HepG2 (cell line): Measurements from ENCODE around the gene TMOD3. TPM values are rescaled to one million over a fixed set of nuclear protein-coding genes. Genes with fewer than 3 reads are reported as not detected.
A peak's percentile ranks its signal among the peaks of the same experiment; 100 is the strongest.

ENCODE experiments used
- ARNT2 ChIP-seq: sonication (generic); formaldehyde crosslinking; IDR thresholded peaks from 2 replicates; pipeline ENCODE4 v1.8.0; 2022; ENCODE audit warnings: mild to moderate bottlenecking, low read depth, missing genetic modification reagents, moderate library complexity
- BCL3 ChIP-seq: sonication (generic); formaldehyde crosslinking; IDR thresholded peaks from 2 replicates; pipeline ENCODE4 v1.5.1; 2020; ENCODE audit warnings: mild to moderate bottlenecking, missing genetic modification reagents, moderate library complexity
- GPN1 ChIP-seq: sonication (generic); formaldehyde crosslinking; IDR thresholded peaks from 2 replicates; pipeline ENCODE4 v1.5.1; 2020; ENCODE audit warnings: missing genetic modification reagents, borderline replicate concordance
- LRRFIP1 ChIP-seq: sonication (generic); formaldehyde crosslinking; conservative IDR thresholded peaks from 2 replicates; pipeline ENCODE4 v1.4.0; 2020; ENCODE audit warnings: missing genetic modification reagents
- MATR3 ChIP-seq: sonication (generic); formaldehyde crosslinking; IDR thresholded peaks from 2 replicates; pipeline ENCODE4 v1.4.0; 2020; ENCODE audit warnings: missing genetic modification reagents
- RAD51 ChIP-seq: fragments of 450-650 bp; IDR thresholded peaks from 2 replicates; pipeline ENCODE4 v1.6.1; 2016; ENCODE audit warnings: borderline replicate concordance
- SNAPC4 ChIP-seq: sonication (generic); formaldehyde crosslinking; IDR thresholded peaks from 2 replicates; pipeline ENCODE4 v1.4.0; 2020; ENCODE audit warnings: mild to moderate bottlenecking, missing genetic modification reagents
- U2AF2 ChIP-seq: fragments of 200-400 bp; formaldehyde crosslinking; IDR thresholded peaks from 2 replicates; pipeline ENCODE4 v1.6.1; 2017; ENCODE audit warnings: low read depth, mild to moderate bottlenecking, low read length
- ZBTB34 ChIP-seq: sonication (generic); formaldehyde crosslinking; IDR thresholded peaks from 2 replicates; pipeline ENCODE4 v1.8.0; 2022; ENCODE audit warnings: mild to moderate bottlenecking, missing genetic modification reagents
- ZFYVE20 ChIP-seq: sonication (generic); formaldehyde crosslinking; IDR thresholded peaks from 2 replicates; pipeline ENCODE4 v1.8.0; 2023; ENCODE audit warnings: low read depth, mild to moderate bottlenecking, moderate library complexity, missing genetic modification reagents, borderline replicate concordance
- ZIK1 ChIP-seq: sonication (generic); formaldehyde crosslinking; IDR thresholded peaks from 2 replicates; pipeline ENCODE4 v1.5.0; 2020; ENCODE audit warnings: mild to moderate bottlenecking, low read depth, missing genetic modification reagents, borderline replicate concordance
- ZNF800 ChIP-seq: sonication (generic); formaldehyde crosslinking; IDR thresholded peaks from 2 replicates; pipeline ENCODE4 v1.4.0; 2020; ENCODE audit warnings: missing genetic modification reagents
- polyA plus RNA-seq, 8 experiments: library from polyadenylated mRNA; depleted of rRNA in 3 of 8; stranded (reverse) in 7 of 8; unstranded in 1 of 8; fragments of >200 nt; fragmentation: Illumina TruSeq in 4 of 8; extraction: Trizol in 4 of 8; gene quantifications; 2 replicates each; pipeline versions ENCODE4 v1.2.1 to v1.2.3, GENCODE V29; 2011 to 2016; ENCODE audit warnings: low read depth in 4 of 8, missing spikeins in 1 of 8, mixed read lengths in 1 of 8; ENCODE audit not compliant: insufficient read depth in 1 of 8
- total RNA-seq, 5 experiments: library from RNA; depleted of rRNA; stranded (reverse); fragments of >200 nt; fragmentation: Illumina TruSeq; extraction: Trizol; gene quantifications; 2 replicates each; pipeline ENCODE4 v1.2.3, GENCODE V29; 2016; ENCODE audit warnings: low read depth in 1 of 5

Gene TMOD3
- total and polyA plus RNA-seq, 2 of the 13 experiments (the other 11 are each of a cell fraction or from before 2014, with no cell fraction given): 5.1 to 23.2 TPM

GRCh38 chr15:51829376-51830275 lies at the start of gene TMOD3 (continued):
- no peak for TF ChIP-seq ZBTB34 (CRISPR knock-in tag)
- TF ChIP-seq ZIK1 (CRISPR knock-in tag): no peak
- no peak; the same call in 1 of the 2 replicates for TF ChIP-seq GPN1 (CRISPR knock-in tag)
- no peak for TF ChIP-seq U2AF2
- TF ChIP-seq BCL3: peak; percentile 72; the same call in 1 of the 2 replicates
- TF ChIP-seq ARNT2 (CRISPR knock-in tag): no peak
- no peak for TF ChIP-seq ZFYVE20 (CRISPR knock-in tag)
- no peak; the same call in 1 of the 2 replicates for TF ChIP-seq LRRFIP1 (CRISPR knock-in tag)
- TF ChIP-seq SNAPC4 (CRISPR knock-in tag): peak; percentile 56; the same call in 1 of the 2 replicates
- TF ChIP-seq RAD51: no peak
- TF ChIP-seq ZNF800 (CRISPR knock-in tag): 0 out of 2 replicates have a peak, but pooled peaks have one; percentile 43
- TF ChIP-seq MATR3 (CRISPR knock-in tag): no peak
